Astrocyte (in vitro differentiated cells and primary cell): ENCODE measurements around the gene OR9Q1.

ENCODE experiments used
- EZH2 ChIP-seq: IDR thresholded peaks from 2 replicates; pipeline ENCODE4 v1.6.1; 2012; ENCODE audit warnings: mild to moderate bottlenecking, low read length, inconsistent platforms; ENCODE audit not compliant: insufficient read depth
- TF ChIP-seq, protein P1 (sequence below): IDR thresholded peaks from 2 replicates; pipeline ENCODE4 v1.5.1; 2011; ENCODE audit warnings: low read depth, mild to moderate bottlenecking, inconsistent platforms, low read length, moderate library complexity; ENCODE audit not compliant: insufficient read depth

DNA sequence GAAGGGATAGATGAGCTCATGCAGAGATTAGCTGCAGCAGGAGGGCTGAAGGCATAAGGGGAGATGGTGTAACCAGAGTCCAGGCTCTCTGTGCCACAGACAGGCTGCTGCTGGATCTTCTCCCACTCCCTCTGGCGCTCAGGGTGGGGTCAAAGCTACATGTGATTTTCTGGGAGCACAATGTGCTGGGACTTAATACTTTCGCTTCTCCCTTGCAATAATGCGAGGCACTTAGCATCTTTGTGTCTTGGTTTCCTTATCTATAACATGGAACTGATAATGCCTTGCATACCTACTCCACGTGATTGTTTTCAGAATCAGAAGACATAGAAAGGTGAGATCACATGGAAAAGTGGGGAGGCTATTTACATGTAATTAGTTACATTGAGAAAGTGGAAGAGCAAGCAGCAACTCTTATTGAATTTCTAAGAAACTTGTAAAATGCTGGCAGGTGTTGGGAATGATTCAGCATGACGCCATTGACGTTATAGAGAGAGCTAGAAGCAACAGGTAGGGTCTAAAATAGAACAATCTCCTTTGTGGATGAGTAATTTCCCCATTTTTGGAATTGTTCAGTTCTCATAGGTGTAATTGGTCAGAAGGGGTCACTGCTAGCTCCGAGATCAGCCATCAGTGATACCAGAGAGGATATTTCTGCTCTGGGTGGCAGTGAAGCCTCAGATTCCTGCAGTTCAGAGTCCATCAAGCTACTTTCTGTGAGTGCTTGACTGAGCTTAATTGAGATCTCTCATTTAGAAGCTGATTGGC lies 109.8 kb downstream of the OR9Q1 start:
- TF ChIP-seq, protein P1, sequence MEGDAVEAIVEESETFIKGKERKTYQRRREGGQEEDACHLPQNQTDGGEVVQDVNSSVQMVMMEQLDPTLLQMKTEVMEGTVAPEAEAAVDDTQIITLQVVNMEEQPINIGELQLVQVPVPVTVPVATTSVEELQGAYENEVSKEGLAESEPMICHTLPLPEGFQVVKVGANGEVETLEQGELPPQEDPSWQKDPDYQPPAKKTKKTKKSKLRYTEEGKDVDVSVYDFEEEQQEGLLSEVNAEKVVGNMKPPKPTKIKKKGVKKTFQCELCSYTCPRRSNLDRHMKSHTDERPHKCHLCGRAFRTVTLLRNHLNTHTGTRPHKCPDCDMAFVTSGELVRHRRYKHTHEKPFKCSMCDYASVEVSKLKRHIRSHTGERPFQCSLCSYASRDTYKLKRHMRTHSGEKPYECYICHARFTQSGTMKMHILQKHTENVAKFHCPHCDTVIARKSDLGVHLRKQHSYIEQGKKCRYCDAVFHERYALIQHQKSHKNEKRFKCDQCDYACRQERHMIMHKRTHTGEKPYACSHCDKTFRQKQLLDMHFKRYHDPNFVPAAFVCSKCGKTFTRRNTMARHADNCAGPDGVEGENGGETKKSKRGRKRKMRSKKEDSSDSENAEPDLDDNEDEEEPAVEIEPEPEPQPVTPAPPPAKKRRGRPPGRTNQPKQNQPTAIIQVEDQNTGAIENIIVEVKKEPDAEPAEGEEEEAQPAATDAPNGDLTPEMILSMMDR, result no peak
- TF ChIP-seq EZH2, result no peak
